Neutrophil (primary cell): Measurements from ENCODE around the gene ACTL10.
"Not testable (repeated sequence)": the region's sequence is repeated elsewhere in the genome, so short reads cannot be mapped to it uniquely, and the experiment has no call there.

Experiments used
- H3K27ac ChIP-seq: fragments of 200-600 bp; sonication (generic); 2 replicates; pipeline ENCODE4 v1.5.1; 2016; ENCODE audit warnings: mild to moderate bottlenecking, moderate library complexity
- H3K27me3 ChIP-seq: fragments of 200-600 bp; sonication (generic); 2 replicates; pipeline ENCODE4 v1.6.0; 2016; ENCODE audit warnings: mild to moderate bottlenecking
- H3K36me3 ChIP-seq: fragments of 200-600 bp; sonication (generic); 2 replicates; pipeline ENCODE4 v1.5.1; 2017
- H3K4me1 ChIP-seq, 2 experiments: fragments of 200-600 bp in 1 of 2; sonication (generic) in 1 of 2; 1 replicate in 1 of 2; 2 replicates in 1 of 2; pipeline versions ENCODE4 v1.5.1 to v1.6.1; 2013 to 2016; ENCODE audit warnings: low read depth in 1 of 2, low read length in 1 of 2, mild to moderate bottlenecking in 1 of 2, moderate library complexity in 1 of 2; ENCODE audit not compliant: control insufficient read depth in 1 of 2, insufficient read depth in 1 of 2
- H3K4me3 ChIP-seq, 2 experiments: fragments of 200-600 bp in 1 of 2; sonication (generic) in 1 of 2; 1 replicate in 1 of 2; 2 replicates in 1 of 2; pipeline ENCODE4 v1.5.1; 2013 to 2016; ENCODE audit warnings: low read depth in 1 of 2, low read length in 1 of 2, mild to moderate bottlenecking in 1 of 2, moderate library complexity in 1 of 2
- H3K9me3 ChIP-seq: fragments of 200-600 bp; sonication (generic); 2 replicates; pipeline ENCODE4 v1.5.1; 2016
- TF ChIP-seq, protein P1 (sequence below): fragments of 200-600 bp; sonication (generic); IDR thresholded peaks from 2 replicates; pipeline ENCODE4 v1.5.1; 2016; ENCODE audit warnings: antibody characterized with exemption

The ACTL10 gene

DNA sequence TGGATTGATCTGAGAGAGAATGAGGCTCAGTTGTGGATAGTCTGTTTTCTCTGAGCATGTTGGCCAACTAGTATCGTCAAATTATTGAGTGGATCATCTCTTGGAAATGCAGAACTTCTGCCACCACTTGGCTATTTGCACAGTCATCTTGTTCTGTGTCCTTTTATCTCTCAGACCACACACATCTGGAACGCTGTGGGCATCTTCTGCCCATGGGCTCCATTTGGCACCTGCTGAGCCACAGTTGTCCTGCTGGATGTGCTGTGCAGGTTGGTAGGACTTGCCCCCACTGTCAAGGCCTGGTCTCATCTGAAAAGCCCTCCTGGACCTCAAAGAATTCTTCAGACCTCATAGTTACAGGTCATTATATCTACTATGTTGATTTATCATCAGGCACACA is 21.3 kb upstream of the ACTL10 start:
- H3K4me1 ChIP-seq, result peaks cover 1 to 4% of the 10 kb centered on the region in 2 experiments
- no peak overlapping the region for H3K27ac ChIP-seq
- no peaks in the 10 kb centered on the region for H3K27me3 ChIP-seq
- H3K9me3 ChIP-seq, result no peaks in the 10 kb centered on the region
- H3K36me3 ChIP-seq, result peaks cover 54% of the 10 kb centered on the region
- TF ChIP-seq, protein P1, sequence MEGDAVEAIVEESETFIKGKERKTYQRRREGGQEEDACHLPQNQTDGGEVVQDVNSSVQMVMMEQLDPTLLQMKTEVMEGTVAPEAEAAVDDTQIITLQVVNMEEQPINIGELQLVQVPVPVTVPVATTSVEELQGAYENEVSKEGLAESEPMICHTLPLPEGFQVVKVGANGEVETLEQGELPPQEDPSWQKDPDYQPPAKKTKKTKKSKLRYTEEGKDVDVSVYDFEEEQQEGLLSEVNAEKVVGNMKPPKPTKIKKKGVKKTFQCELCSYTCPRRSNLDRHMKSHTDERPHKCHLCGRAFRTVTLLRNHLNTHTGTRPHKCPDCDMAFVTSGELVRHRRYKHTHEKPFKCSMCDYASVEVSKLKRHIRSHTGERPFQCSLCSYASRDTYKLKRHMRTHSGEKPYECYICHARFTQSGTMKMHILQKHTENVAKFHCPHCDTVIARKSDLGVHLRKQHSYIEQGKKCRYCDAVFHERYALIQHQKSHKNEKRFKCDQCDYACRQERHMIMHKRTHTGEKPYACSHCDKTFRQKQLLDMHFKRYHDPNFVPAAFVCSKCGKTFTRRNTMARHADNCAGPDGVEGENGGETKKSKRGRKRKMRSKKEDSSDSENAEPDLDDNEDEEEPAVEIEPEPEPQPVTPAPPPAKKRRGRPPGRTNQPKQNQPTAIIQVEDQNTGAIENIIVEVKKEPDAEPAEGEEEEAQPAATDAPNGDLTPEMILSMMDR, result no peak
- H3K4me3 ChIP-seq, result no peak overlapping the region

DNA sequence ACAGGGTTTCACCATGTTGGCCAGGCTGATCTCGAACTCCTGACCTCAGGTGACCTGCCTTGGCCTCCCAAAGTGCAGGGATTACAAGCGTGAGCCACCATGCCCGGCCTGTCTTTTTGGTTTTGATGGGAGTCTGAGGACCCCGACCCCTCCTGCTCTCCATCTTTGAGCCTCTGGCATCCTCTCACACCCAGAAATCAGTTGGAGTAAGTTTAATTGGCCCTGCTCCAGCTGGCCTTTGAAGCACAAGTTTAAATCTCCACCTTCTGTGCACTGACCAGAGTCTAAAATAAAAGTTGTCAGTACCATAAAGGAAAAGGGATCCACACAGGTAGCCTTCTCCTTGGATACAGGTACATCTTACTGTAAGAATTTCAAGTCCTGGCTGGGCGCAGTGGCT is 20.6 kb upstream of the ACTL10 start:
- TF ChIP-seq, protein P1, result no peak
- no peaks in the 10 kb centered on the region for H3K4me1 ChIP-seq
- H3K9me3 ChIP-seq, result no peaks in the 10 kb centered on the region
- no peak overlapping the region for H3K4me3 ChIP-seq
- H3K27me3 ChIP-seq, result no peaks in the 10 kb centered on the region
- peaks cover 48% of the 10 kb centered on the region for H3K36me3 ChIP-seq
- H3K27ac ChIP-seq, result no peak overlapping the region

DNA sequence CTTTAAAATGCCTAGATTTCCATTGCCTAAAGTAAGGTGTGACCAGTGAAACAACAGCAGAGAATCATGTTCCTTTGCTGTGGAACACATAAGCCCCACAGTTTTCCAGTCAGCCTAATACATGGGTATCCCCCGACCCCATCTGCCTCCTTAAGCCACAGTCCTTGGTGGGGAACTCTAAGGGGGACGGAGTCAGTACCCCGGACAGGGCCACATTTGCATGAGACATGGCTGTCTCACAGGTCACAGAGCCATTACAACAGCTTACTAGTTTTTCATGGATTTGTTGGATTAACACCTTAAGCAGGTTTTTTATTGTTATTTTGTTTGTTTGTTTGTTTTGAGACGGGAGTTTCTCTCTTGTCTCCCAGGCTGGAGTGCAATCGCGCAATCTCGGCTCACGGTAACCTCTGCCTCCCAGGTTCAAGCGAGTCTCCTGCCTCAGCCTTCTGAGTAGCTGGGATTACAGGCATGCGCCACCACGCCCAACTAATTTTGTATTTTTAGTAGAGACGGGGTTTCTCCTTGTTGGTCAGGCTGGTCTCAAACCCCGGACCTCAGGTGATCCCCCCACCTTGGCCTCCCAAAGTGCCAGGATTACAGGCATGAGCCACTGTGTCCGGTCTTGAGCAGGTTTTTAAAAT is 19.7 kb upstream of the ACTL10 start:
- H3K9me3 ChIP-seq, H3K27me3 ChIP-seq, H3K4me1 ChIP-seq, H3K27ac ChIP-seq, H3K4me3 ChIP-seq: not testable (repeated sequence)
- peaks cover 42% of the 10 kb centered on the region for H3K36me3 ChIP-seq

DNA sequence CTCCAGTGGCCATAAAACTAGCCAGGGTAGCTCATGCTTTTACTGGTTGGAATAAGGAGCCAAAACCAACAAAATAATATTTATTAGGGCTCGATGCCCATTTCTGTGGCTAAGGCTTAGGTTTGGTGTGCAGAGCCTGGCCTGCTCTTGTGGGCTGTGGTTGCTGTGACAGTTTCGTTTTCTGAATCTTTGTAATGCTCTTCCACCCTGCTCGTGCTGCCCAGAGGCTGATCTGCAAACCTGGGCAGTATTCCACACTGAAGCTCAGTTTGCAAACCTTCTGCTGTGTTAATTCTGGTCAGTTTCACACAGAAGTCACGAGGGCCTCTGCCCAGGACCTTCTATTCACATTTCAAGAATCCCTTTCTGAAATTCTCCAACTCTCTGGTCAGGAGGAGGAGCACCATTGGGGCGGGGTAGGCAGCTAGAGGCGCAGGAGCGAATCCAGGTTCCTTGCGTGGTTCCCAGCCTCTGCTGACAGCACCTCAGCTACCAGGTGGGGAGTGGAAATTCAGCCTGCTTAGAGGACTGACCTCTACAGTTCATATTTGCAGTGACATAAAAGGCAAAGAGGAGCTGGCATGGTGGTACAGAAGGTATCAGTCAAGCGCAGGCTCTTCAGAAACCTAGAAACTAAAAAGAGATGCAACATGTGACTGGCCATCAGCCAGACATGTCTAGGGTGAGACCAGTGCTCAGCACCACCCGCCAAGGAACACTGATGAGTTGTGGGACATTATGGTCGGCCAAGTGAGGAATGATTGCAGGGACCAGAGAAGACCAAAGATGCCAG is 18.9 kb upstream of the ACTL10 start:
- H3K27ac ChIP-seq, result no peak overlapping the region
- TF ChIP-seq, protein P1, result no peak
- H3K4me3 ChIP-seq, result no peak overlapping the region
- H3K27me3 ChIP-seq, result no peaks in the 10 kb centered on the region
- no peaks in the 10 kb centered on the region for H3K9me3 ChIP-seq
- no peaks in the 10 kb centered on the region for H3K4me1 ChIP-seq
- peaks cover 42% of the 10 kb centered on the region for H3K36me3 ChIP-seq

DNA sequence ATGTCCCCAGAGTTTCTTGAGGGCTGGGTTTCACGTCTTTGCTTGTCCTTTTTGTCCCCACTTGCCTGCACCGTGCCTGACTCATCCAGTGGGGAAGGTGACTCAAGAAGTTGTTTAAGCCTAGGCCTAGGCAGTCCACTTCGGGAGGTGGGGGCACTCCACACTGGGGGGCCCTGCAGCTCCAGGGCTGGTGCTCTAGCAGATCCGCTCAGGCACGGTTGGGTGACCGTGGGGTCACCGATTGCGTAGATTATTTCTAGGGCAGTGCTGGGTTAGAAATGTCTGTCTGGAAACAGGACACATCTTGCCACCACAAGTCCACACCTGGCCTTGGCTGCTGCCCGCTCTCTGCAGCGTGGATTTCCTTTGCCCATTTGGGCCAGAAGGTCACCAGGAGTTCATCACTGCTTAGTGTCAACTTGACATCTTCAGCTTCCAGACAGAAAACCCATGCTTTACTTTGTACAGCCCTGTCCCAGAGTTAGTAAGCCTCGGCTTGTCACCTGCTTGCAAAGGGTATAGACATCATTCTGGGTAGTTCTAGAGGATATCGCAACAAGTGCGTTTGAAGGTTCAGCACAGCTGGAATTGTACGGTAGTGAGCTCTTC is 18.2 kb upstream of the ACTL10 start:
- TF ChIP-seq, protein P1, result no peak
- no peak overlapping the region for H3K27ac ChIP-seq
- peaks cover 42% of the 10 kb centered on the region for H3K36me3 ChIP-seq
- no peaks in the 10 kb centered on the region for H3K9me3 ChIP-seq
- H3K27me3 ChIP-seq, result no peaks in the 10 kb centered on the region
- H3K4me3 ChIP-seq, result no peak overlapping the region
- no peaks in the 10 kb centered on the region for H3K4me1 ChIP-seq

DNA sequence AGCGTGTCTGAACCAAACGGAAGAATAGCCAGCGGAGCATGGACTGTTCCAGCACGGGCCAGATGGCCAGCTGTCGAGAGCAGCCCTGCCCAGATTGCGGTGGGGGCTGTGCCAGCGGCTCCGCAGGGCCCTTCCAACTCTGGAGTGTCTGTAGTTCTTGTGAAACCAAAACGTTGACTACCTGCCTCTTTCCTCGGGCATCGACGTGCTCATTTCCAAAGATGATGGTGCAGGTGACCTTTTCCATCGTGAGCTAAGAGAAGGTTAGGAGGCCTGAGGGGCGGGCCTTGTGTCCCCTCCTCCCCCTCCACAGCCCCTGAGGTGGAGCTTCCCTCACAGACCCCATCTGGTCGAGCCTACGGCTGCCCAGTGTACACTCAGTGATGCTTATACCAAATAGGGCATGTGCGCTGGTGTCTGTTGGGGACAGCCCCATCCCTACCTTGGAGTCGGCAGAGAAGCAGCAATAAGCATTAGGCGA is 17.5 kb upstream of the ACTL10 start:
- TF ChIP-seq, protein P1, result no peak
- Histone ChIP-seq H3K27ac (no peak overlapping the region), H3K27me3 (no peaks in the 10 kb centered on the region)

More for the DNA sequence above, 17.5 kb upstream of the ACTL10 start:
- H3K36me3 ChIP-seq, result peaks cover 39% of the 10 kb centered on the region
- no peaks in the 10 kb centered on the region for H3K9me3 ChIP-seq
- no peaks in the 10 kb centered on the region for H3K4me1 ChIP-seq
- no peak overlapping the region for H3K4me3 ChIP-seq
